ENCODE results near the gene PEAR1.

The PEAR1 gene

GRCh38 chr1:156884560-156885184 lies 8.8 kb upstream of the PEAR1 start:
- no peak for DNase-seq

DNA sequence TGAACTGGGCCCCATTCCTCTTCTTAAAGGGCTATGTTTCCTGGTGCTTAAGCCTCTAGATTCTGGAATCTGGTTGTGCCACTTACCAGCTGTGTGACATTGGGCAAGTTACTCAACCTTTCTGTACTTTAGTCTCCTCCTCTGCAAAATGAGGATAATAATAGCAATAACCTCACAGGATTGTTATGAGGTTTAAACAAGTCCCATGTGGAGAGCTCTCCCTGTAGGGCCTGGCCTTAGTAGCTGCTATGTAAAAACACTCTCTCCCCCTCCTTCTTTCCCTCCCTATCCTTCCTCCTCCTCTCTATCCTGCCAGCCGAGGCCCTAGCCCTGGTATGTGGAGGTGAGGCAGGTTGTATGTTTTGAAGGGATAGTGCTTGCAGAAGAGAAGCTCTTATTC lies 8.2 kb upstream of the PEAR1 start:
- no peak for DNase-seq

DNA sequence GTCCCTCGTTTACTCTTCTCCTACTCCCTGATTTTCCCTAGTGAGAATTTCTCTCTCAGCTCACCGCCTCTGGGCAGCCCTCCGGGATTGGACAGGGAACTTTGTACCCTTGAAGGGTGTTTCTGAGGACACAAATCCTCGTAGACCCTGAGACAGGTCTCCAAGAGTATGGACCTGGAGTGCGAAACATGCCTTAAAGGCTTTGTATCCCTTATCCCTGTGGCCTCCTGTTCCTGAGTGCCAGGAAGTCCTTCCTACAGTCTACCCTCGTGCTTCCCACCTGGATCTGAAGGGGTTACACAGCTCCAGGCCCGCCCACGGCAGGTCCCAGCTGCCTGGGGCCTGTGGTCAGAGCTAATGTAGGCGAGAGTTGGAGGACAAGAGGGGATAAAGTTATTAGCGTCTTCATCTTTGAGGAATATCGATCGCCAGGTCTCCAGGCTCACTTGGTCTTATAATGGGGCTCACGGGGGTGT lies 7.6 kb upstream of the PEAR1 start:
- DNase-seq: no peak

DNA sequence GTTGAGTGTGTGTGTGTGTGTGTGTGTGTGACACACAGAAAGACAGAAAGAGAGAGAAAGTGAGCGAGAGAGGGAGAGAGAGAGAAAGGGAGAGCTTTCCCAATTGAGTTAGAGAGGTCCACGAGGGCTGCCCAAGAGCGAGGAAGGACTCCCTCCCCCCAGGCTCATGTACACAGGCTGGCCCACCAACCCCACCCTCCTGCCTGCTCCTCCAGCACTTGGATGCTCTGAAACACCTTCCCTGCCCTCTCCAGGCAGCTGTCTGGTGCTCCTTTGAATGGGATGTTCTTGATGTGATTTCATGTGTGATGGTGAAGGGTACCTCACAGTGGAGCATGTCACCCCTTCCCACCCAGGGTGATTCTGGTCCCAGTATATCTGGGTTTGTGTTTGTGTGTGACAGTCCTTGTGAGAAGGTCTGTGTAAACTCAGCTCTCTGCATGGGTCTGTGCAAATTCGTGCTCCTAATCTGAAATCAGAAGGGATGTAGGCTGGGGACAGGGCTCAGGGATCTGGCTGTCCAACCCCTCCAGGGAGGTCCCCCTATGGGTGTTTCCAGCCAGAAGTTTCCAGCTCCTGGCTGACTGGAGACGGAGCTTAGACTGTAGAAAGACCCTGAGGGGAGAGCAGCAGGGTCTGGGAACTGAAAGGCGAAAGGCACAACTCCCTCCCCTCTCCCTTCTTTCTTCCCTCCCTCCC lies 6.8 kb upstream of the PEAR1 start:
- DNase-seq: no peak

DNA sequence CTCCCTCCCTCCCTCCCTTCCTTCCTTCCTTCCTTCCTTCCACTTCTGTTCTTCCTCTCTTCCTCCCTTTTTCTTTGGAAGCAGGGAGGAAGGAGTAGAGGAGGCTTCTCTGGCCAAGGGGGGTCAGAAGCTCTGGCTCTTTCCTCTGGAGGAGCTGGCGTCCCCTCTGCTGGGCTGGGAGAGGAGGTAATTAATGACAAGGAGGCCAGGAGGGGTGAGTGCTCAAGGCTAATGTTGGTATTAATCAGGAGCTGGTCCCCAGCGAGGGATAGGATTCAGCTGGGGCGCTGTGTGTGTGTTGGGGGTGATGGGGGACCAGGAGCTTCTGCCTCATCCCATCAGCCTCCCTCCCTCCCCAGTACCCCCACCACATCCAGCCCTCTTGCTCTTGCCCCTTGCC lies 6.2 kb upstream of the PEAR1 start:
- DNase-seq: no peak

- DNase-seq: no peak
These were observed 5.8 kb upstream of the PEAR1 start for GRCh38 chr1:156887734-156888133.

DNA sequence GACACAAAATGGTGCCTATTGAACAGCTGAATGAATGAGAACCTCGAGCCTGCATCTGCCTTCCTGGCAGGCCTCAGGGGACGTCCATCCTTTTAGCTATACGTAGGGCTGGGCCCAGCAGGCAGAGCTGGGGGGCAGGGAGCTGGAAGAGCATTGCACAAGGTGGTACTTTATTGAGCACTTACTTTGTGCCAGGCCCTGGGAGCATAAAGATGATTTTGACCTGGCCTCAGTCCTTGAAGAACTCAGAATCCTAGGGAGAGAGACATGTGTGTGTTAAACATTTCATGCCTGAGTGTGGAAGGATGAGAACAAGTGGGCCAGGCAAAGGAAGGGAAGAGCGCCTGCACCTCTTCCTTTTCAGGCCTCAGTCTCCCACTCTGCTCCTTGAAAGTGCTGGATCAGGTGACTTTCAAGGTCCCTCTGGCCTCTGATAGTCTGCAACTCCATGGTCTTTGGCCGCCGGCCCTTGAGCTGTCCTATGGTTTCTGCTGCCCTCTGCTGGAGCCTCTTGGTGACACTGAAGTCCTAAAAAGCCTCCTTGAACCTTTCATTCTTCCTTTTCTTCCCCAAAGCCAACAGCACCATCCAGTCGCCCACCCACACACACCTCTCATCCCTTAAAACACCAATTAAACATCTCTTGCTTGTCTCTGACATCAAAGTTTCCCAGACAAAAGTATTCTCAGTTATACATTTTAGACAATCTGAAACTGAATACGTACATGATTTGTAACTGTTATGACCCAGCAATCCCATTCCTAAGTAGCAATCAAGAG lies 3.5 kb upstream of the PEAR1 start:
- peak; percentile 55 for DNase-seq

- peak; percentile 80 for DNase-seq
These were observed 1.1 kb upstream of the PEAR1 start for GRCh38 chr1:156892190-156893047.

GRCh38 chr1:156894001-156894400 lies 483 bp downstream of the PEAR1 start:
- DNase-seq: no peak

GRCh38 chr1:156894711-156895454 lies 1.4 kb downstream of the PEAR1 start:
- DNase-seq: no peak

GRCh38 chr1:156895455-156895812 lies 1.9 kb downstream of the PEAR1 start:
- DNase-seq: no peak

- DNase-seq: no peak
These were observed 2.4 kb downstream of the PEAR1 start for GRCh38 chr1:156895927-156896326.

- DNase-seq: no peak
These were observed 3.0 kb downstream of the PEAR1 start for GRCh38 chr1:156896490-156897033.

GRCh38 chr1:156897078-156897825 lies 3.7 kb downstream of the PEAR1 start:
- DNase-seq: no peak

GRCh38 chr1:156898161-156898566 lies 4.6 kb downstream of the PEAR1 start:
- no peak for DNase-seq

DNA sequence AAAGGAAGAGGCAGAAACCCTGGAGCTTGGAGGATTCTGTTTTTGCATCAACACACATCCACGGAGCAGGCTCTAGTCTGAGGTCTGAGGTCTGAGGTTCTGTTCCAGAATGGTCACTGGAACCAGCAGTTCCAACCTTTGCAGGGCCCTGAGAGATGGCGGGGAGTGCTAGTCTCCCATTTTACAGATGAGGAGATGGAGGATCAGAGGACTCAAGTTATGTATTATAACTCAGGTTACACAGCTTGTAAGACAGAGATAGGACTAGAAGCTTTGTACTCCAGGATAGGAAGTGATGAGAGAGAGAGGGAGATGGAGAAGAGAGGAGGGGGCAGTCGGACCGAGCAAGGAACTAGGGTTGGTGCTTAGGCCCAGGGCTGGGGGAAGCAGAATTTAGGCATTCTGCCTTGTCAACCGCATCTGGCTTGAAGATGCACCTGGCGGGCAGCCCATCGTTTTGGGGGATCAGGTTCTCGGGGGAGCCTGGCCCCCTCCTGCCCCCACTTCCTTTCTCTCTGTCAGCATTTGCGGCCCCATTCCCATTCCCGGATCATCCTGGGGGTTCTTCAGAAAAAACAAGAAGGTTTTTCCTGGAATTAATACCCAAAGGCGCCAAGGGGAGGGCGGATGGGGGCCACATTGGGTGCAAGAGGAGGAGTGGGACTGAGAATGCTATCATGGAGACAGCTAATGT lies 5.6 kb downstream of the PEAR1 start:
- DNase-seq: no peak

- DNase-seq: no peak
These were observed 6.6 kb downstream of the PEAR1 start for GRCh38 chr1:156899956-156900718.

DNA sequence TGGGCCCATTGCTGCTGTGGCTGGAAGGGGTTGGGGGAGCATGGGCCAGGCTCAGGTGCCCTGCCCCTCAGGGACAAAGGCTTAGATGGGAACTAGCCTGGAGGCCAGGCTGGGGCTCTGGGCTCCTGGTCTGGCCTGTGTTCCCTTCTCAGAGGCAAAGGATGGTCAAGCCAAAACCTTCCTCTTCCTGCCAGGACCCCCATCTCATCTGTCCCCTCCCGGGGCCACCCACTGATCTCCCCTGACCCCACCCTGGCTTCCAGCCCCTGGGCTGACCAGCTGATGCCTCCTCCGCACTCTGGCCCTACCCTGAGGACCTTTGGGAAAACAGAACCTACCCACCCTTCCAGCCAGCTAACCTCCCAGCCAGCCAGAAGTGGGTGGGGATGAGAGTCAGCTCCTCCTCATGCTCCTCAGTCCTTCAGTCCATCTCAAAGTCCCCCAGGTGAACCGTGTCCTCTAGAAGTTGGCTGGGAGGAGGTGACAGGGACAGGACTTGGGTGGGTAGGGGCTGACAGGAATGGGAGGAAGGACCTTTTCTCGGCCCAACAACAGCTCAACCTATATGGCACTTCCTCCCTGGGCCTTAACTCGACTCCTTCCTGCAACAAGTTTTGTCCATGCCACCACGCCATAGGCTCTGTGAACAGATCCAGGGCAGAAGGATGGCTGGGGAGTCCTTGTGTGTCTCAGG lies 7.5 kb downstream of the PEAR1 start:
- DNase-seq: no peak

DNA sequence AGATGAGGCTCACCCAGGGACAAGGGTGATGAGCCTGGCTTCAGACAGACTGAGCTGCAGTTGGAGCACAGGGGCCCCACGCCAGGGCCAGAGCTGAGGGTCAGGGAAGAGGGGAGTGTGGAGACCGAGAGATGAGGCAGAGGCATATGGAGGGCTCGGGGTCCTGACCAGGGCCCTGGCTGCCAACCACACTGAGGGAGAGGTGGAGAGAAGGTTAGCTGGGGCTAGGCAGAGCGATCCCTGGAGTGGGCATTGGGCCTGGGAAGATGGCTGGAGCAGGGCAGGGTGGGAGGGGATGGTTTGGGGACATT lies 8.0 kb downstream of the PEAR1 start:
- DNase-seq: no peak
